Measurements from ENCODE around the gene TNFSF13B. TPM values are rescaled to one million over a fixed set of nuclear protein-coding genes. Genes with fewer than 3 reads are reported as not detected.

The TNFSF13B gene
- total and polyA plus RNA-seq, 2 of the 8 experiments (the other 6 are each of a cell fraction or from before 2014, with no cell fraction given) = not detected

DNA sequence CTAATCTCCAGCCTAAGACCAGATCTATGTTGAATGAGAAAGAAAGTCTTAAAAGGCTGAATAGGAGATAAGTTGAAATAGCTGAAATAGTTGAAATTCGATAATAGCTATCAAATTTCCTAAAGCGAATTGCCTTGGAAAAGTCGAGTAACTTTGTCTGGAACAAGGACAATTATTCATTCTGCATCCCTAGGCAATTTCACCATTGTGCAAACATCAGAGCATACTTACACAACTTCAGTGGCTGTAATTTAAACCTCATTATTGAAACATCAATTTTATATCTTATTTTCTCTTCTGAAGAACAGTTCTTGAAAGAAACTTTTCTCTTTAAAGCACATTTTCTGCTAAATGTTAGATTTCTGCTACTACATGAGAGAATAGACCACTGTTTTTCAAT lies 13.6 kb downstream of the TNFSF13B start (continued):
- TF ChIP-seq, protein P1, sequence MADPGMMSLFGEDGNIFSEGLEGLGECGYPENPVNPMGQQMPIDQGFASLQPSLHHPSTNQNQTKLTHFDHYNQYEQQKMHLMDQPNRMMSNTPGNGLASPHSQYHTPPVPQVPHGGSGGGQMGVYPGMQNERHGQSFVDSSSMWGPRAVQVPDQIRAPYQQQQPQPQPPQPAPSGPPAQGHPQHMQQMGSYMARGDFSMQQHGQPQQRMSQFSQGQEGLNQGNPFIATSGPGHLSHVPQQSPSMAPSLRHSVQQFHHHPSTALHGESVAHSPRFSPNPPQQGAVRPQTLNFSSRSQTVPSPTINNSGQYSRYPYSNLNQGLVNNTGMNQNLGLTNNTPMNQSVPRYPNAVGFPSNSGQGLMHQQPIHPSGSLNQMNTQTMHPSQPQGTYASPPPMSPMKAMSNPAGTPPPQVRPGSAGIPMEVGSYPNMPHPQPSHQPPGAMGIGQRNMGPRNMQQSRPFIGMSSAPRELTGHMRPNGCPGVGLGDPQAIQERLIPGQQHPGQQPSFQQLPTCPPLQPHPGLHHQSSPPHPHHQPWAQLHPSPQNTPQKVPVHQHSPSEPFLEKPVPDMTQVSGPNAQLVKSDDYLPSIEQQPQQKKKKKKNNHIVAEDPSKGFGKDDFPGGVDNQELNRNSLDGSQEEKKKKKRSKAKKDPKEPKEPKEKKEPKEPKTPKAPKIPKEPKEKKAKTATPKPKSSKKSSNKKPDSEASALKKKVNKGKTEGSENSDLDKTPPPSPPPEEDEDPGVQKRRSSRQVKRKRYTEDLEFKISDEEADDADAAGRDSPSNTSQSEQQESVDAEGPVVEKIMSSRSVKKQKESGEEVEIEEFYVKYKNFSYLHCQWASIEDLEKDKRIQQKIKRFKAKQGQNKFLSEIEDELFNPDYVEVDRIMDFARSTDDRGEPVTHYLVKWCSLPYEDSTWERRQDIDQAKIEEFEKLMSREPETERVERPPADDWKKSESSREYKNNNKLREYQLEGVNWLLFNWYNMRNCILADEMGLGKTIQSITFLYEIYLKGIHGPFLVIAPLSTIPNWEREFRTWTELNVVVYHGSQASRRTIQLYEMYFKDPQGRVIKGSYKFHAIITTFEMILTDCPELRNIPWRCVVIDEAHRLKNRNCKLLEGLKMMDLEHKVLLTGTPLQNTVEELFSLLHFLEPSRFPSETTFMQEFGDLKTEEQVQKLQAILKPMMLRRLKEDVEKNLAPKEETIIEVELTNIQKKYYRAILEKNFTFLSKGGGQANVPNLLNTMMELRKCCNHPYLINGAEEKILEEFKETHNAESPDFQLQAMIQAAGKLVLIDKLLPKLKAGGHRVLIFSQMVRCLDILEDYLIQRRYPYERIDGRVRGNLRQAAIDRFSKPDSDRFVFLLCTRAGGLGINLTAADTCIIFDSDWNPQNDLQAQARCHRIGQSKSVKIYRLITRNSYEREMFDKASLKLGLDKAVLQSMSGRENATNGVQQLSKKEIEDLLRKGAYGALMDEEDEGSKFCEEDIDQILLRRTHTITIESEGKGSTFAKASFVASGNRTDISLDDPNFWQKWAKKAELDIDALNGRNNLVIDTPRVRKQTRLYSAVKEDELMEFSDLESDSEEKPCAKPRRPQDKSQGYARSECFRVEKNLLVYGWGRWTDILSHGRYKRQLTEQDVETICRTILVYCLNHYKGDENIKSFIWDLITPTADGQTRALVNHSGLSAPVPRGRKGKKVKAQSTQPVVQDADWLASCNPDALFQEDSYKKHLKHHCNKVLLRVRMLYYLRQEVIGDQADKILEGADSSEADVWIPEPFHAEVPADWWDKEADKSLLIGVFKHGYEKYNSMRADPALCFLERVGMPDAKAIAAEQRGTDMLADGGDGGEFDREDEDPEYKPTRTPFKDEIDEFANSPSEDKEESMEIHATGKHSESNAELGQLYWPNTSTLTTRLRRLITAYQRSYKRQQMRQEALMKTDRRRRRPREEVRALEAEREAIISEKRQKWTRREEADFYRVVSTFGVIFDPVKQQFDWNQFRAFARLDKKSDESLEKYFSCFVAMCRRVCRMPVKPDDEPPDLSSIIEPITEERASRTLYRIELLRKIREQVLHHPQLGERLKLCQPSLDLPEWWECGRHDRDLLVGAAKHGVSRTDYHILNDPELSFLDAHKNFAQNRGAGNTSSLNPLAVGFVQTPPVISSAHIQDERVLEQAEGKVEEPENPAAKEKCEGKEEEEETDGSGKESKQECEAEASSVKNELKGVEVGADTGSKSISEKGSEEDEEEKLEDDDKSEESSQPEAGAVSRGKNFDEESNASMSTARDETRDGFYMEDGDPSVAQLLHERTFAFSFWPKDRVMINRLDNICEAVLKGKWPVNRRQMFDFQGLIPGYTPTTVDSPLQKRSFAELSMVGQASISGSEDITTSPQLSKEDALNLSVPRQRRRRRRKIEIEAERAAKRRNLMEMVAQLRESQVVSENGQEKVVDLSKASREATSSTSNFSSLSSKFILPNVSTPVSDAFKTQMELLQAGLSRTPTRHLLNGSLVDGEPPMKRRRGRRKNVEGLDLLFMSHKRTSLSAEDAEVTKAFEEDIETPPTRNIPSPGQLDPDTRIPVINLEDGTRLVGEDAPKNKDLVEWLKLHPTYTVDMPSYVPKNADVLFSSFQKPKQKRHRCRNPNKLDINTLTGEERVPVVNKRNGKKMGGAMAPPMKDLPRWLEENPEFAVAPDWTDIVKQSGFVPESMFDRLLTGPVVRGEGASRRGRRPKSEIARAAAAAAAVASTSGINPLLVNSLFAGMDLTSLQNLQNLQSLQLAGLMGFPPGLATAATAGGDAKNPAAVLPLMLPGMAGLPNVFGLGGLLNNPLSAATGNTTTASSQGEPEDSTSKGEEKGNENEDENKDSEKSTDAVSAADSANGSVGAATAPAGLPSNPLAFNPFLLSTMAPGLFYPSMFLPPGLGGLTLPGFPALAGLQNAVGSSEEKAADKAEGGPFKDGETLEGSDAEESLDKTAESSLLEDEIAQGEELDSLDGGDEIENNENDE (IDR thresholded peaks at IDR 0.05; ENCODE audit: insufficient replicate concordance, low read length) = no peak
- TF ChIP-seq JUN (IDR thresholded peaks at IDR 0.05; ENCODE audit: low read depth, low read length) = no peak
- no peak for TF ChIP-seq POLR2AphosphoS5 (IDR thresholded peaks at IDR 0.05; ENCODE audit: low read depth, low read length)

Measured in H1 (cell line).